RPMI8226 (cell line): ENCODE results near the gene RPS14.

ENCODE experiments used
- DNase-seq: peaks from one replicate; pipeline ENCODE4 v3.0.0-alpha.2; 2015

RPS14 gene

DNA sequence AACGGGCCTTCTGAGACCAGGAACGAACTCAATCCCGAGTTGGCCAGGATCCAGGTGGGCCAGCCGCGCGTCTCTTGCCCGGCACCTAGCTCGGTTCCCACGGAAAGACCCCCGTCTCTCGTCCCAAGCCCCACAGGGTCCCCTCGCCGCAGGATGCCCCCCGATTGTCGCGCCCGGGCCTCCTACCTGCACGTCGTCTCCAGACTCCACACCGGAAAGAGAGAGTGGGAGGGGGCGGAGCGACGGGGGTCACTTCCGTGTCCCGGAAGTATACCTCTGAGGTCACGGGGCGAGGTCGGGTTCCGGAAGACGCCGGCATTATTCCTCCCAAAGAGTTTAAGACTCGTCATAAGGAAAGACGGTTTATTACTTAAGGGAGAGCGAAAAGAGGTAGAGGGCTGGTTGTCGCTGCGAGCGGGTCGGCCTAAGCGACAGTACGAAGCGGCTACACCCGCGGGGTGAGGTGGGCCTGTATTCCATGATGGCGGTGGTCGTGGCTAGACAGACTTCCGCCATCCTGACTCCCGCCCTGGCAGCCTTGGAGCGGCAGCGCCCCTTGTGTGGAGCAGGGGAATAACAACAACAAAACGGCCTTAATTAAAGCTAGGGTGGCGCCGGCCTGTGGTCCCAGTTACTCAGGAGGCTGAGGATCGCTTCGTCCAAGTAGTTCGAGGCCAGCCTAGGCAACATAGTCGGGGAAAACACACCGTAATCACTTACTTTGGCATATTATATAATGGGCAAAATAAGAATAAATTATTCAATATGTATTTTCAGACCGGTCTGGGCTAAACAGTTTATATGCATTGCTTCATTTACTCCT lies at the start of gene RPS14:
Gene RPS14, minus strand, starts transcription at position 223 of the 823 bp plus-strand sequence. CDS start 2,006 bp downstream, outside the sequence.
- DNase-seq, result peak; percentile 95

DNA sequence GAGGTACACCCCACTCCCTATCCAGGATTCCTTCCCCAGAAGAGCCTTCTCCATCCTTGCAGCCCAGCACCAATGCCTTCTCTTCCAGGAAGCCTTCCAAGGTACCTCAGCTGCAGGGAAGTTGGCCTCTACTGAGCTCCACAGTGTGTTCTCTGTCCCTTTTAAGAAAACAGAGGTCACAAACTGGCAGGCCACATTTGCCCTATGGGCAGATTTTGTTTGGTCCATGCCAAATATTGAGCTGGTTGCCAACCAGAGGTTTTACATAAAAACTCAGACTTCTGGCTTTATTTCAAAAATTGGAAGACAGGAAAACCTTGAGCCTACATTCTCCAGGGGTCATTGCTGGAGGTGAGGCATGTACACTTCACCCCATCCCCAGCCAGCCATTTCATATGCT lies 49.4 kb upstream of the RPS14 start:
- DNase-seq, result no peak

DNA sequence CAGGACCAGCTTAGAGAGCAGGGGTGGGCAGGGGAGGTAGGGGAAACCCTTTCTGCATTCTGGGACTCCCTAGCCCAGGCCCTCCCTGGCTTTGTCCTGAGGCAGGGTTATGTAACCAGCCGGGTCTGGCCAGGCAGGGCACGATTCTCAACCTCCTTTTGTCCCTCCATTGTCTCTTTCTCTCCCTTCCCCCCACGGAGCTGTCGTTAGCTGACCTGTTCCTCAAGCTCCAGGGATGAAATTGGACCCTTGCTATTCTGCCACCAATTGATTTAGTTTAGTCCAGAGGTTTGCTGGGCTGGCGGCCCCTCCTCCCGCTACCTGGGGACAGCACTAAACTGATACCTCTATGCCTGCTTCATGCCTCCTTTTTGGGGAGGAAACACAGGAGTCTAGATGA lies 49.0 kb upstream of the RPS14 start:
- no peak for DNase-seq

DNA sequence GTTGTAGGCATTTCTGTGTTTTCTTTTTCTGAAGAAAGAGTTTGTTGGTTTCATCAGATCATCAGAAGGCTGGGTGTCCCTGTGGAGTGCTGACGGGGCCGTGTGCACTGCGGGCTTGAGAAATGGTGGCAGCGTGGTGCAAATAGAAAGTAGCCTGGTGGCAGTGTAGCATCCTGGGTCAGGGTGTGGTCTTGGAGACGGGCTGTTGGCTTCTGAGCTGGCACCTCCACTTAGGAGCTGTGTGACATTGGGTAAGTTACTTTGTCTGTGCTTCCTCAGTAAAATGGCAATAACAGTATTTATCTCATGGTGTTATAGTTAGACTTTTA lies 48.4 kb upstream of the RPS14 start:
- DNase-seq, result no peak

DNA sequence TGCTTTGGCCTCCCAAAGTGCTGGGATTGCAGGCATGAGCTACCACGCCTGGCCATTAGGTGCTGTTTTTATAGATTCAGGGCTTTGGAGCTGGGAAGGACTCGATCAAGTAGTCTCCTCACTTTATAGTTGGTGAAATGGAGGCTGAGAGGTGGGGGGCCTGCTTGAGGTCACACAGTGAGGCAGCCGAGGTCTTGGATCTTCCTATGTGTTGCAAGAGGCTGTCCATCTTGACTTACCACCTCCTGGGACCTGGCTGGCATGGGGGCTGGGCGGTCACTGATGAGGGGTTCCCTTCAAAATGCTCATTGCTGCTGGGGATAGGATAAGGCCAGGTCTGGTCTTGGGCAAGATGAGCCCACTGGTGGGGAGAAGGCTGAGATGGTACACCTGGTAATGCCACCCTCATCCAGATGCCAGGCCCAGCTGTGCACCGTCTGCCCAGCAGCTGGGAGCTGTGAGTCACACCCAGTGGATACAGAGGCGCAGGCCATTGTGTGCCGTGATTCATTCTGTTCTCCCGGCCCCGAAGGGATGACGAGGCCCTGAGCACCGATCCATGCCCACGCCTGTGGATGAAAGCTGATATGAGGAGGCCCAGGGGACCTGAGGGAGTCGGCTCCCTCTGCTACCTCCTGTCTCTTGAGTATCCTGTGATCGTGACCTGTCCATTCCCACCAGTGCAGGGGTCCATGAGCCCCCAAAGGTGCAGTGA lies 47.9 kb upstream of the RPS14 start:
- DNase-seq, result no peak

DNA sequence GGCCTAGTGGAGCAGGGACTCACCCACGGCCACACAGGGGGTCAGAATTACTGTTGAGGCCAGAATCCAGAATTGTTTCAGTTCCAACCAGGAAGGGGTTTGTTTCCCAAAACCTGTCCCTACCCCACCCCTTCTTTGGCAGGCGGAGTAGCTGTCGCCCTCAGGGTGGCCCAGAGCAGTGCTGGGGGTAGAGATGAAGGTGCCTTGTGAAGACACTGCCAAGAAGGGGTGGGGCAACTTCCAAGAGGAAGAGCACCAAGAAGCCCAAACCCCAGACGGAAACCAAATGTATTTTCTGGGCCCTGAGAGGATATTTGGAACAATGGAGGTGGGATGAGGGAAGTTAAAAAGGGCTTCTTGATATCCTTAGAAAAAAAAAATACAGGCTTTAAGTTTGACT lies 47.0 kb upstream of the RPS14 start:
- DNase-seq, result no peak

DNA sequence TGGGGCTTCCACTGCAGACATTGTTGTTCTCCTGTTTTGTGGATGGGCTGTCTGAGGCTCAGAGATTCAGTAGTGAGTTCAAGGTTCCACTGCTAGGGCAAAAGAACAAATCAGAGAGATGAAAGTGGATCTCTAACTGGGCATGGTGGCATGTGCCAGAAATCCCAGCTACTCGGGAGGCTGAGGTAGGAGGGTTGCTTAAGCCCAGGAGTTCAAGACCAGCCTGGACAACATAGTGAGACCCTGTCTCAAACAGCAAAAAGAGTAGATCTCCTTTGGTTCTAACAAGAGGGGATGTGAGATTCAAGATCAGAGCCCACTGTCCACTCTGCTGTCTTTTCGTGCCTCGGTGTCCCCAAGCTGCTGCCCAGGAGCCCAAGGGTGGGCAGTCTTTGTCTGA lies 46.6 kb upstream of the RPS14 start:
- no peak for DNase-seq

DNA sequence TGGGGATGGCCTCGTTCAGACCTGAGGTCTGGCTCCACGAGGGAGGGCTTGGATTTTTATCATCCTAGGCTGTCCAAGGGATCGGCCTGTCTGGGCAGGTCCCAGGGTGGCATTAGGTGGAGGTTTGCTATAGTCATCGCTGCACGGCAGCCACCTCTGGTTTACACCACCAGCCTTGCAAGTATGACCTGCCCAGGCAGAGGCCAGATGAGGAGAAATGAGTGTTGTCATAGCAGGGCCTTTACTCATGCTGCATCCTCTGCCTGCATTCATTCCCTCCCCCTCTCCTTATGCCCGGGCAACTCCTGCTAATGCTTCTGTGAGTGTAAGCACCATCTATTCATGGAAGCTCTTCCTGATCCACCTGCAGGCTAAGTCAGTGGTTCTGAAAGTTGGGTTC lies 43.1 kb upstream of the RPS14 start:
- DNase-seq, result no peak

DNA sequence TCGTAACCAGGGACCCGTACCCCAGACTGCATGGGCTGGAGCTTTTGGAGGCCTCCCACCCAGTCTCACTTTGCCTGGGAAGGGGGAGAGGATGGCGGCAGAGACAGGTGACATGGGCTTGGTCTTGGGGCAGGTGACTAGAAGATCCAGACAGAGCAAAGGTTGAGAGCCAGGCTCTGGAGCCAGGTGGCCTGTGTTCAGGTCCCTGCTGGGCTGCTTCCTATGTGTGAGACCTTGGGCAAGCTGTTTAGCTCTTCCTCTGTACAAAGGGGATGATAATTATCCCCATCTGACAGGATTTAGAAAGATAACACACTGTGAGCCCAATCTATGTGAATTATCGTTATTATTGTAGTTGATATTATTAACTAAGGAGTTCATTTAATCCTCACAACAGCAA lies 42.3 kb upstream of the RPS14 start:
- DNase-seq, result no peak

DNA sequence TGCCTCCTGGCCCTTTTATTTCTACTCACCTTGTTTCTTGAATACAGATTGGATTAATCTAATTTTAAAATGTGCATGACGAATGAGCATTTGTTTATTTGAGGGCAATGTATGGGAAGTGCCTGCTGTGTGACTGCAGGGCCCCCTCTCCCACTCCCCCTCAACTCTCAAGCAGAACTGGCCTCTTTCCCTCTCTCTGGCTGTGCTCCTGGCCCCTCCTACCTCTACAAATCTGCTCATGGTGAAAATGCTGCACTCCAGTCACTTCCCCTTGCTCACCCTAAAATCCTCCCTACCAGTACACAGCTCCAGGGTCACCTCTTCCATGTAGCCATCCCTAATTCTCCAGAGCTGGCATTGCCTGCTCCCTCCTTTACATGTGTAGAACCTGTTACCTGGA lies 41.2 kb upstream of the RPS14 start:
- no peak for DNase-seq

DNA sequence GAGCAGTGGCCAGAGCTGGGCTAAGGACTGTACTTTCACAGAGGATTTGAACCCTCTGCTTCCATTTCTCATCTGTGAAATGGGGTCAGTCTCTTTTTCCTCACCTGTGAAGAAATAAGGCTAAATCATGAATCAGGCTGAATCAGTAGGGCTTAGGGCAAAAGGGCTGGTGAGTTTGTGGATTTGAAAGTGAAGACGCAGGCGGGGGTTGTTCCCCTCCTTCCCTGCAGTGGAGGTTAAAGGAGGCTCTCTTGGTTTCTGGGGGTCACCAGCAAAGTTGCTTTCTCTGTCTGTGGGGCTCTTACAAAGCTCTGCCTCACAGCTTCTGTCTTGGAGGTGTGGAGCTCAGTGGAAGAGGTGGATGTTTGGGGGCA lies 40.7 kb upstream of the RPS14 start:
- DNase-seq, result no peak

DNA sequence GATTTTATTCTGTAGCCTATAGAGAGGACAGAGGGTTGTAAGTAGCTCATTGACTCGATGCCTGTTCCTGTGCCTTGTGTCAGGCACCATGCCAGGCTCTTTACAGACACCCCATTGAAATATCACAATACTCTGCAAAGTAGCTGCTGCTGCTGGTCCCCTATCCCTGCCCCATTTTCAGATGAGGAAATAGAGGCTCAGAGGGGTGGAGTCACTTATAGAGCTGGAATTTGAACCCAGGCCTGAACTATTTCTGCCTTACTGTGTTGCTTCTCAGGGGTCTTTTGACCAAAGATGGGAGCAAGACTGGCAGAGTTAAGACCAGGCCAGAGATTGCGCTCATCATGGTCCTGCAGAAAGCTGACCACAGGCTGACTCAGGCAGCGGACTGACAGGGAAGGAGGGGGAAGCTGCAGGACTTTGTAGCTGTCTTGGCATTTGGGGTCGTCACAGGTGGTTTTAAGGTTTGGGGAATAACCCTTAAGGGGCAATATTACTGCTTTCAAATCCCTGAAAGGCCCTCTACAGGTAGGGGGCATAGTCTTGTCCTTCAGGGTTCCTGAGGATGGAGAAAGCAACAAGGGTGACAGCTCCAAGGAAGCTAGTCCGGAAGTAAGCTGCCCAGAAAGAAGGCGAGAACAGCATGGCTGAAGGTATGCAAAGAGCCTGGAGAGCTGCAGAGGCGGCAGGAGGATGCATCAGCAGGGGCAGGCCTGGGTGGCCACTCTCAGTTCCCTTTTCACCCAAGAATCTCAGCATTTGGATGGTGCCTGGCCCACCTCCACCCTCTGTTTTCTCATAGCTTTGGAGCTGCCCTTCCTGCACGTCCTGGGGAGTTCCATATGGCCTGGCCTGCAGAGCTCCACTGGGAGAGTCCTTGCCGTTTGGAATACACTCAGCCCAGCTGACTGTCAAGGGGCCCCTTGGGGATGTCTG lies 40.1 kb upstream of the RPS14 start:
- peak; percentile 88 for DNase-seq

DNA sequence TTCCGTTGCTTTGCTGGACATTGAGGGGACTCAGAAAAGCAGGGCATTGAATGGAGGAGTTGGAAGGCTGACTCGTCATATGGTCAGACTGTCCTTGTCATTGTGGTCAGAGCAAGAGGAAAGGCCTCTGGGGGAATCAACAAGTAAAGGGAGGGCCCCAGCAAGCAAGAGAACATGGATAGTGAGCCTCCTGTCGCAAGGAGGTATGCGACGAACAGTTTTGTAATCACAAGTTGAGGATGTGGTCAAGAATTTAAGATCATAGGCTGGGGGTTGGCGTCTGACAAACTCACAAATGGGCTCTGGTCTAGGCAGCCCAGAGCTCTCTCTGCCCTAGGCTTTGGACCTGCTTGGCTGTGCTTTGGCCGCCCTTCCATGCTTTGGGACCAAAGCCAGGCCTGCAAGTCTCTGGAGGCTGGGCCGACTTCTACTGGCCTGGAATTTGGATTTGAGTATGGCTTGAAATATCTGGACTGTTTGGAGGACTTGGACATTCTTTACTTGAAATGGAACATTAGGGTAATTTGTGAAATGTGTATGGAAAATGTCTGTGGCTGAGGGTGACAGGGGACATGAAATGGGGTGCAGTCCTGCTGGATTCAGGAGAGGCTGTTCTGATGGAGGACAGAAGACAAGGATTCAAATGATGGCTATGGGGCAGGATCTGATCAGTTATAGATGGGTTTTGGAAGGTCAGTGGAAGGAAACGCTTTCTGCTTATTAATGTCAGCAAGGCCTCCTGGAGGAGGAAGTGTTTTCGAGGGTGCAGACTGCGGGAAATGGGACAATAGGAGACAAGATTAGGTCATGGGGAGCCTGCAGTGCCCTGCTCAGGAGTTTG lies 39.2 kb upstream of the RPS14 start:
- DNase-seq, result no peak

DNA sequence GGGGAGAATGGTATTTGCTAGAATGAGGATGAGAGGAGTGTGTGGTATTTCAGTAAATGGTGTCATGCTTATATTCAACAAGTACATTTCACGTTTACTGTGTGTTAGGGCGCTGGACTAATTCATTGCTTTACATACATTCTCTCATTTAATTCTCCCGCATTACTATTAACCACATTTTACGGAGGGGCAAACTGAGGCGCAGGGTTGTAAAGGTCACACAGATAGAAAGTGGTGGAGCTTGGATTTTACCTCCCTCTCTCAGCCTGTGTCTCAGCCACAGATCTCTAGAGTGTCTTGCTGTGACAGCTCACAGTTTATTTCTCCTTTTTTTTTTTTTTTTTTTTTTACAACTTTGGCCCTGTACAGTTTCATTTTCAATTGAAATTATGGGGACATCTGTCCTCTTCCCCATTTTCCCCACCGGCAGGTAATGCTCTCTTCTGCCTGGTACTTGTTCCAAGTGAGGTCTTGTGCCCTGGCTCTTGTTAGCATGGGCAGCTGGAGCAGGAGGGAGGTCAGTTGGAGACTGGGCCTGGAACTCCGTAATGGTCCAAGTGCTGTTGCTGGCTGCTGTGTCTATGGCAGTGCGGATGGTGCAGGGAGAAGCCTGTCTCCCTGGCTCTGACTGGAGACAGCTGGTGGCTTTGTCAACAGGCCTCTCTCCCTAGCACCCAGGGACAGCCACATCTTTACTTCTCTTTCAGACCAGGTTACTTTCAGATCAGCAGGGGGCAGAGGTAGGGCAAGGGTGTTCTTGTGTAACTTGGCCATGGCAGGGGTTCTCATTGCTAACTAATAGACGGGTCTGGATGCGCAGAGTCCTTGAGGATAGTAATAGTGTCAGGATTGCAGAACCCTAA lies 37.9 kb upstream of the RPS14 start:
- DNase-seq, result peak; percentile 69

DNA sequence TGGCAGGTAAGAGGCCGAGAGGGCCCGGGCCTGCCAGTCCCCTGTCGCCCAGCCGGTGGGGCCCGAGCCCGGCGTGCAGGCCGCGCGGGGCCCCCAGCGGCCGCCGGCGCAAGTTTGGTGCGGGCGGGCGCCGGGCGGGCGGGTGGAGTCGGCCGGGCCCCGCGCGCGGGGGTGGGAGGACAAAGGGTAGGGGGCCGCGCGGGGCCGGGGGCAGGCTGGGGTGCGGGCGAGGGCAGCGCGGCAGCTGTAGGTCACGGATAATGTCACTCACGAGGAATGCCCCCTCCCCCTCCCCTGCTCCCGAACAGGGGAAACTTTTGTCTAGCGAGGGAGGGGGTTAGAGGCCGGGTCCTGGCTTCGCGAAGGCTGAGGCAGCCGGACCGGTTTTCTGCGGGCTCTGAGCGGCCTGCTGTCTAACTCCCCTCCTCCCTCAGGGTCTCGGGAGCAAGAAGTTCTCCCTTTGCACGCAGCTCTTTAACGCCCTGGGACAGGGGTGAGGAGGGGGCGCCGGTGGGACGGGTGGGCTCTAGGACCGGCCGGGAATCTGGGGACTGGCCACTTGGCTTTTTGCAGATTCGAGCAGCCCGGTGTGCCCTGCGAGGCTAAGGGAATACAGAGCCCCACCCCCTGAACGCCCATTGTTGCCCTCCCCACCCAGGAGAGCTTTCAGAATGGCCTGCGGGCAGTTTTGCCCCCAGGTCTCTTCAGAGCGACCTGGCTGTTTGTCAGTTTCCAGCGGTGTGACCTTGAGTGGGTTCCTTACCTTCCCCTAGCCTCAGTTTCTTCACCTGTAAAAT lies 37.1 kb upstream of the RPS14 start:
- peak; percentile 76 for DNase-seq

DNA sequence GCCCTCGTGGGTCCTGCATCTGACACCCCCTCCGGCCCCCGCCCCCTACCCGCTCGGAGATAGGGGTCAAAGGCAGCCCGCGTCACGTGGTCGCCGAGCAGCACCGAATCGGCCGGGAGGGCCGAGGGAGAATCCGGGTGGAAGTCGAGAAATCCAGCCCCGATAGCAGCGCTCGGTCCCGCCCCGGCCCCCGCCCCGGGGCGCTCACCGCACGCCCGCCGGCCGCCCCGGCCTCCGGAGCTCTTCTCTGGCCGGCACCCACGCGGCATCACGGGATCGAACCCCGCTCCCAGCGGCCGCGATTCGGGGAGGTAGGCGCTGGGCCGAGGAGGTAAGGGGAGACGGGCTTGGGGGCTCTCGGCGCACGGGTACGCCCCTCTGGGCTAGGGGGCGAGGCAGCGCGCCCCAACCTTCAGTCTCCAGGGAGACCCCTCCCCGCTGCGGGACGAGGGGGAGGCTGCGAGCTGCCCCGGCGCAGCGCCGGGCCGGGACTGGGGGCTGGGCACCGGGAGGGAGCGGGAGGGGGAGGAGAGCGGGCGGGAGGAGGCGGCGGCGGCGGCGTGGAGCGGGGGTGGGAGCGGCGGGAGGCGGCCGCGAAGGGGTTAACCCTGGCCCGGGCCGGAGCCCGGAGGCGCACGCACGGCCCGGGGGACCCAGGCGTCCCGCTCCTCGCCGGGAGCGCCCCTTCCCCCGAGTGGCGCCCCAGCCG lies 36.3 kb upstream of the RPS14 start:
- DNase-seq, result peak; percentile 37

DNA sequence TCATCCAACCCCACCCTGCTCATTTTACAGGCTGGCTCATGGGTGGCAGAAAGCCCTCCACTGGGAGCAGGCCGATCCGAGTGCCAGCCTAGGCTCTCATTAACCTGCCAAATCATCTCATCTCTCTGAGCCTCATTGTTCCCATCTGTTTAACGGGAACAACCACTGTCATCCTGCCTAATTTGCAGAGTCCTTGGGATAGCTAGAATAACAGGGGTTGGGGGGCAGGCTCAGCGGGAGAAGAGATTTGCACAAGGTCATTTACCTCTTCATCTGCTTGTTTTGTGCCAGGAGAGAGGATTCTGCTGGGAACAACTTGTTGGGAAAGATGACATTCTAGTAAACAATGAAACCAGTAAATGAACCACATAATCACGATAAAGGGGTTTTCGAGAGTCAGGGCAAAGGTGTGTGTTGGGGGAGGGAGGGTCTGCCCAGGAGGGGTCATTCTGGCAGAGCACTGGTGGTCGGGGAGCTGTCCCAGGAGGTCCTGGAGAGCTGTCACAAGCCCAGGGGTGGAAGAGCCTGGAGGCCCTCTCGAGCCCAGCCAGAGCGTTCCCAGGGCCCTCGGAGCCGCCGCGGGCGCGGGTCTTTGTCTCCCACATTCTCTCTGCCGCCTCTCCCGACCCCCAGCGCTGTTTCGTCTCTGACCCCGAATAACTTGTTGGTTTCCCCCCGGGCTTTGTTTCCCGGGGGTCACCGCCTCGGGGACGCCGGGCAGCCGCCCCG lies 35.6 kb upstream of the RPS14 start:
- no peak for DNase-seq

DNA sequence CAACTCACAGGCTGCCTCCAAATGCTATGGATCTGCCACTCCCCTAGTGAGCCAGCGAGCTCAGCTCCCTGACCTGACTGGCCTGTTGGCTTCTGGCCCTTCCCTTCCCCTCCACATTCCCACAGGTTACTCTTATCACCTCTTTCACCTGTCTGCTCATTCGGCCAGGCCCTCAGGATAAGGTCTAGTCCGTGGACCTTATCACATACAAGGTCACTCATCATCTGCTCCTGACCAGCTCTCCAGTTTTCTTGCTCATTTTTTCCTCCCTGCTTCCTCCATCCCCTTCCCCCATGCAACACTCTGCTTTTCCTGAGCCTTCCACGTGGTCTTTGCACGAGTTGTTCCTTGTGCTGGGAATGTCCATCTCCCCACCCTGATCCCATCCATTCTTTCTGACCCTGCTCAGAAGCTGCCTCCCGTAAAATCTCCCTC lies 32.5 kb upstream of the RPS14 start:
- no peak for DNase-seq

DNA sequence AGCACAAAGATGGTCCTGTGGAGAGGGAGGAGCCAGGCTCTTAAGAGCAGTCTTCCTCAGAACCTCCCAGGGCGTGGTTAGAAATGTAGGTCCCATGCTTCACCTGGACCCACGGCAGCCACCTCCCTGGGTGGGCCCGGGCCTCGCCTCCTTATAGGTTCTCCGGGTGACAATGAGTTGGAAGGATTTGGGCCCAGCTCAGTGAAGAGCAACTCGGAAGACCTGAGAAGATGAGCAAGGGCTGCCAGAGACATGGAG lies 32.1 kb upstream of the RPS14 start:
- no peak for DNase-seq

DNA sequence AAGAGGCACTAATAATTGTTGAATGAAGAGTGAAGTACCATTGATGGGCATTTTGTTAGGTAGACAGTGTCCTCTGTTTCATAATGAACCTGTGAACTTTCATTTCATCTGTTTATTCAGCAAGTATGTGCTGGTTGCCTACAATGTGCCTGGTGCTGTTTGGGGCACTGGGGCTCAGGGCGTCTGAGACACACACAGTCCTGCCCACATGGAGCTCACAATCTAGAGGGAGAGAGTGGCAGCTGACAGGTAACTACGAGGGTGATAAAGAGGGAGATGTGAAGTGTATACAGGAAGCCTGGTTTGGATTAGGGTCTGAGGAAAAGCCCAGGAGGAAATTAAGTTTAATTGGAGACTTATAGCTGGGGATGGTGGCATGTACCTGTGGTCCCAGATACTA lies 29.9 kb upstream of the RPS14 start:
- no peak for DNase-seq
